NOMO-1 (cell line): Measurements from ENCODE around the gene AMER2.
"Not testable (repeated sequence)": the region's sequence is repeated elsewhere in the genome, so short reads cannot be mapped to it uniquely, and the experiment has no call there.

Source experiments
- DNase-seq, 2 experiments: peaks; one replicate each; lab custom pipeline; 2025; ENCODE audit not compliant: unreplicated experiment in 2 of 2; lab: John Stamatoyannopoulos, UW

Gene AMER2

DNA sequence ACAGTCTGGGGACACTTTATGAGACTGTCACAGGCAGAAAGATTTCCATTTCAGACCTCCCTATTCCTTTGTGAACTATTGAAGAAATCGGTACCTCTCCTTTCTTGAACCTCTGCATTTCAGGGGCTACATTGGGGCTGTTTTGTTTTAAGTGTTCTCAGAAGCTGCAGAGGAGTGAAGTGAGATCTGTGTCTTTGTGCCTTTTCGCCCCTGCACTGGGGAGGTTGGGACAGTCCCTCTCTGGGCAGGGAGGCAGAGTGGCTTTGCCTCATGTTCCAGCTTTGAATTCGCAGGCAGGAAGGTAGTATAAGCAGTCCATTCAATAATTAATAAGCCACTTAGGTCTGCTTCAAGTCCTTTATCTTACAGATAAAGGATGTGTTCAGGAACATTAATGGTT, 9.5 kb upstream of the AMER2 start:
- no peak for DNase-seq

DNA sequence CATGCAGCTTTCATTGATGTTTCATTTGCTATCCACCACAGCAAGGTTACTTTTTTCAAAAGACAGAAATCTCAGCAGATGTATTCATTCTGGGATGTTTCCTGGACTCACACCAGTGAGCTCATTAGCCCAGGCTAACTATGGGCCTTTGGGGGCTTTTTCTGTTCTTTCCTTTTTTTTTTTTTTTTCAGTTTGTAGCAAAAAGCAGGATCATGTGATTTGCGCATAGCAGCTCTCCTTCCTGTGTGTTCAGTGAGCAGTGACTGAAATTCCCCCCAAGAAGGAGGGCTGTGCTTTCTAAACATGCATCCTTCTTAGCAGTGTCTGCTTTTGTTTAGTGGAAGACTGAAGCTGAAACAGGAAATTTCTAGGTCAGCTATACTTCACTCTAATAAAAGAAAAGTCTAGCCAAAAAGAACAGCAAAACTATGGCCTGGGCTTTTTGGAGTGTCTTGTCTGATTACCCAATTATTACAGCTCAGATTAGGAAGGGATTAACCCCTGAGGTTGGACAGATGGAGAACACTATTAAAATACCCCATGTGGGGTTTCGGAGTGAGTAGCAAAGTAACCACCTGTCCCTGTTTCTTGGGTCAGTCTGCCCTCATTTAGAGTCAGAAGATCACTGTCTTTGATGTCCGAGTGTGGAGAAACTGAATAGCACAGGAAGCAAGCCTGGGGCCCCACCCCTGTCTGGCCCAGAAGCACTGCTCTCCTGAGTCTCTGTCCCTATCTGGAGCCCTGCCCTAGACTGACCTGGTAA, 8.9 kb upstream of the AMER2 start:
- DNase-seq = no peak

DNA sequence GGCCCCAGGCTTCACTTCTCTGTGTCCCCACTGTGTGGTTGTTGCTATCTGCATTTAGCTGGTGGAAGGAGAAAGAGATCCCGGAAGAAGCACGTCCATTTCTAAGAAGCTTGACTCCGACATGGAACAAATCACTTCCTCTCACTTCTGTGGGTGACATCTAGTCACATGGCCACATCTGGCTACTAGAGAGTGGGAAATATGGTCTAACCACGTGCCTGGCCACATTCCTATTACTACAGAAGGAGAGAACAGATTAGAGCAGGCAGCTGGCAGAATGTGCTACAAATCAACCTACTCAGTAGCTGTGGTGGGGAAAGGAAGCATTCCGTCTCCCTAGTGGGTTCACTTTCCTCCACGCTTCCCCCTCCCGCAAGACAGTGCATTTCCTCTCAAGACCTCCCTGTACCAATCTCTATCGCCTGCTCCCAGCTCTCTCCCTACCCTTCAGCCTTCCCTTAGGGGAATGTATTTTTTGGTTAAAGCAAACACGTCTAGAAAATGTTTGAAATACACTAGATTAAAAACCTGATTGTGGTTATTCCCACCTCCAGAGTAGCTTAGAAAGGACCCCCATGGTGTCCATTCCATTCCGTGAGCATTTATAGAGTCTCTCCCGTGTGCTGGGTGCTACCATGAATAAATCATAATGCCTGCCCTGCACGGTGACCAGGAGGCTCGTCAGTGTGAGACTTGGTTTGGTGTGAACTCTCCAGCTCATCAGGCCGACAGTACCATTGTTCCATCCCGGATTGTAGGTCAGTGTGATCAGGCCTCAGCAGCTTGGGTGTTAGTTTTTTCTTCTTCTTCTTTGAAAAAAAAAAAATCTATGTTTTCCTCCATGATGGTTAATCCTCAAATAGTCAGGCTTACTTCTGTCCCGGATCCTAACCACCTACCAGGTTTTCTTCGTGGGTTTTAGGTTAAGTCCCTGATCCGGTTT, 8.0 kb upstream of the AMER2 start:
- no peak for DNase-seq

DNA sequence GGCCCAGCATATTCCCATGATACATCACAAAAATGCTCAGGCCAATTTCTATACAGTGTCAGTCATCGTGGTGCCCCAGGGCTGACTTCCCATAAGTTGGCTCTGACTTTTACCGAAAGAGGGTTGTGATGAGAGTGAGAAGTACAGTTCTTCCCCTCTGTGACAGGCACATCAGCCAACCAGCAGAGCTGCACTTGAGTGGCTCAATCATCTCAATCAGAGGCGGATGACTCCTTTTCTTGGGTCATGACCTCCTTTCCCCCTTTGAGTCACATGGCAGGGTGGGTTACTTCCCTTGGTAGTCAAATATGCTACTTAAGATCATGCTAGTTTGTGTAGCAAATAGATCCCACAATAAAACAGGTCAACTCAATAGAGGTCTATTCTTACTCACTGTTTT, 6.9 kb upstream of the AMER2 start:
- DNase-seq = no peak

DNA sequence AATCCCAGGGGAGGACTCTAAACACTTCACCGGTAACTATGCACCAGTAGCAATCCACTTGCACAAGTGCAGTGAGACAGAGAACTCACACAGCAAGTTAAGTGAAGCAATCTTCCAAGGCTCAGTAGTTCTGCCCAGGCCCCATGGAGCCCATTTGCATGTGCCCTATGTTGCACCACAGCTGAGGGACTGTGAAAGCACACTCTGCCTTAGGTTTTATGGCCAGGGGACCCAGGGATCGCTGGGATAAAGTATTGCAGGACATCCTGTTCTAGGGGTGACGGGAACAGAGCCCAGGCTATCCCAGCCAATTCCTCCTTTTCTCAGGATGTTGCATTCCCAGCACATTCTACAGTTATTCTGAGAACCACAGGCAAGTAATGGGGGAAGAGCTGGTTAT, 6.0 kb upstream of the AMER2 start:
- no peak for DNase-seq

DNA sequence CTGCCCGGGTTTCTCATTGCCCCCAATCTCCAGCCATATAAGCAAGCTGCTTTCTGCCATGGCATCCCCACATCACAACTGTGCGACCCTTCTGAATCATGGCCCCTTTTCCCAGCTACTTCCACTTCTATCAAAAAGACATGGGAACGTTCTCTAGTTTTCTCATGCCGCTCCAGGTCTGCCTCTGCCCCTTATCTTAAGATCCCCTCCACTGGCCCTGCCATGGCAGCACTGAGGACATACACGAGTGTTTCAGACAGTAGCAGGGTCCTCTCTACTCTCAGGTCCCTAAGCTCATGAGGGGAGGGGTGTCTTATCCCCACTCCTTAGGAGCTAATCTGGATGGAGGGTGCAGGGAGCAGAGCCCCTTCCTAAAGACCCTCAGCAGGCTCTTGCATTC, 5.5 kb upstream of the AMER2 start:
- DNase-seq = no peak

DNA sequence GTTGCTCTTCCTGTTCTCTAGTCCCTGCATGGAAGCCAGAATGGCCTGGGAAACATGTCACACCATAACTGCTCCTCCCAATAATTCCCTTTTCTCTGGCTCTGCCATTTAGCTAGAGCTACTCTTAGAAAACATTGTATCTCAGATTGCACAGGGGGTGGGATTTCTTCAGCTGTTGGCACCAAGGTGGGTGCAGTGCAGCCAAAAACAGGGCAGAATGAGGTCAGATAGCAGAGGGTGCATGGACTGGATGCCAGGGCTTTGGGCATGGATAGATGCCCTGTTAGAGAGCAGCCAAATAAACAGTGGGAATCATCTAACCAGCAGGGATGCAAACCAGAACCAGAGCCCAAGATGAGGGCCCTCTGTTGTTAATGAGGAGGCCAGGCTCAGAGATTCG, 4.9 kb upstream of the AMER2 start:
- no peak for DNase-seq

DNA sequence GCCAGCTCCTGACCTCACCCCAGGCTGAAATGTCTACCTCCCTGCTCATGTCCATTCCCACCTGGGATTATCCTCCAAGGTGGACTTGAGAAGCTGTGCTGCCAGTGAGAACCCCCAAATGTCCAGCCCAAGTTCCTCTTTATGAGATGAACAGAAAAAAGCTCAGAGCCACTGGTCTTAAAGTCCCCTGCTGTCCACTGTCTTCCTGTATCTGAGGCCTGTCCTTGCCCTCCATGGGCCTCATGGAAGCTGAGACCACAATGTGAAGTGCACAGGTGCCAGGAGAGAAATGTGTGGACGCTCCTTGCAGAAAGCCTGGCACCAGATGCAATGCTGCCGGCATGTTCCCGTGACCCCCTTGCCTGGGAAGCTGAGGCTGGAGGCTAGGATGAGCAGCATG, 3.3 kb upstream of the AMER2 start:
- DNase-seq = no peak

DNA sequence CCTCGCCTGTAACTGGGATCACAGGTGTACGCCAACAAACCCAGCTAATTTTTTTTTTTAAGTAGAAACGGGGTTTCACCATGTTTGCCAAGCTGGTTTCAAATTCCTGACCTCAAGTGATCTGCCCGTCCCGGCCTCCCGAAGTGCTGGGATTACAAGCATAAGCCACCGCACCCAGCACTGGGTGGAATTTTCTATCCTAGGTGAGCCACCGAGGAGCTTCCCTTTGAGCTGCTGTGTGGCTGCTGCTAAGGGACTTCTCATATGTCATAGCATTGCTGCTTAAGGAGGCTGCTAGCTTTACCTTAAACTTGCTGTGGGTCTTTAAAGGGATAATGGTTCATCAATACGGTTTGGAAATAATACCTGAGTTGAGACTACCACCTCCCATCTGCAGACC, 2.9 kb upstream of the AMER2 start:
- DNase-seq = no peak

DNA sequence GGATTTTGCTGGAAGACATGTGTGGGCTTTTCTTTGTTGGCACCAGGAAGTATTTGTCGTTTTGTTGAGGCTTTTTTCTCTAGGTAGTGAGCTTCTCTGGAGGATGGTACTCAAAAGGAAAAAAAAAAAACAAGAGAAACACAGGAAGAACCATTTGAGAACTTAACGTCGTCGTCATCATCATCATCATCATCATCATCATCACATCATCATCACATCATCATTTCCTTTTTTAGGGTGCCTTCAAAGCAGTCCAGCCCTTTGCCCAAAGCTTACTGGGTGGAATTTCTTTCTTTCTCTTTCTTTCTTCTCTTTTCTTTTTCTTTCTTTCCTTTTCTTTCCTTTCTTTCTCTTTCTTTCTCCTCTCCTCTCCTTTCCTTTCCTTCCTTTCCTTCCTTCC, 2.2 kb upstream of the AMER2 start:
- no peak for DNase-seq

DNA sequence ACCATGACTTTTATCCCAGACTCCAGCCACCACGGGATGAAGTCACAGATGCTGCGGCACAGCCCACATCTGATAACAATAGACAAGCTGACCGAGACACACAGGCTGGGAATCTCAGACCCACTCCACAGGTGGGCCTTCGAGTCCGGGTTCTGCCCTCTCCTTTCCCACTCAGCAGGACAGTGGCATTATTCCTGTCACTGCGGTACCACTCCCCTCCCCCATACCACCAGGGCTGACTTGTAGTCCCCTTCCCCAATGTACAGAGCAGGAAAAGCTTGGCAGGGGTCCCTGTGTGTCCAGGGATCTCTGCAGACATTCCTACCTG, 179 bp upstream of the AMER2 start:
- no peak for DNase-seq

DNA sequence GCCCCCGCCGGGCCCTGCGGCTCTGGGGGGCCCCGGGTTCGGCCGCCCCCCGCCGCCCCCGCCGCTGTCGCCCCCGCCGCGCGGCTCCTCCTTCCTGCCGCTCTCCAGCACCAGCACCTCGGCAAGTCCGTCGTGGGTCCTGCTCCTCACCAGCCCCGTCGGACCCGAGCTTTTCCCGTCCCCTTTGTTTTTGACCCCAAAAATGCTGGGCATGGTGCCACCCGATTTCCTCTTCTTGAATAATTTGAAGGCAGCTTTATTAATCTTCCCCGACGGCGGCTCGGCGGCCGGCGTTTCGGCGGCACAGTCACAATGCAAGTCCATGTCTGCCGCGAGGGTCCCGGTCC, 945 bp downstream of the AMER2 start:
- no peak for DNase-seq

DNA sequence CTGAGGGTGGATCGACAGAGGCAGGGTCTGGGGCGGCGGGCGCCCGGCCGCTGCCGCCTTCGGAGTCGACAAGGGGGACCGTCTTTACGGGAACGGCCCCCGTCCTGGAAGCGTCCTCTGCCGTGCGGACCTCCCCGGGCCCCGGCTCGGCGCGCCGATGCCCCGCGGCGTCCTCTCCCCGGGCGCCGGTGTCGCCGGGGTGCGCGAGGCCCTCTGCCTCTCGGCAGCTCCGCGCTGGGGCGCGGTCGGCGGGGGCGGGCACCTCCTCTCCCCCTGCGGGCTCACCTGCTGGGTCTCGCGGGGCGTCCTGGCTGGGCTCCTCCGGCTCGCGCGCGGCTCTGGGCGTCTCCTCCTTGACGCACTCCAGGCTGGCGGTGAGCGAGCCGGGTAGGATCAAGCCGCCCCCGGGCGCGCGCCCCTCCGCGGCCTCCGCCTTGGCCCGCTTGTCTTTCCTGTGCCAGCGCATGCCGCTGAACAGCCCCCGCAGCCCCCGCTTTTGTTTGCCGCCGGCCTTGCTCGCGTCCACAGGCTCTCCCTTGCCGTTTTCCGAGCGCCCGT, 1.5 kb downstream of the AMER2 start:
- no peak for DNase-seq

DNA sequence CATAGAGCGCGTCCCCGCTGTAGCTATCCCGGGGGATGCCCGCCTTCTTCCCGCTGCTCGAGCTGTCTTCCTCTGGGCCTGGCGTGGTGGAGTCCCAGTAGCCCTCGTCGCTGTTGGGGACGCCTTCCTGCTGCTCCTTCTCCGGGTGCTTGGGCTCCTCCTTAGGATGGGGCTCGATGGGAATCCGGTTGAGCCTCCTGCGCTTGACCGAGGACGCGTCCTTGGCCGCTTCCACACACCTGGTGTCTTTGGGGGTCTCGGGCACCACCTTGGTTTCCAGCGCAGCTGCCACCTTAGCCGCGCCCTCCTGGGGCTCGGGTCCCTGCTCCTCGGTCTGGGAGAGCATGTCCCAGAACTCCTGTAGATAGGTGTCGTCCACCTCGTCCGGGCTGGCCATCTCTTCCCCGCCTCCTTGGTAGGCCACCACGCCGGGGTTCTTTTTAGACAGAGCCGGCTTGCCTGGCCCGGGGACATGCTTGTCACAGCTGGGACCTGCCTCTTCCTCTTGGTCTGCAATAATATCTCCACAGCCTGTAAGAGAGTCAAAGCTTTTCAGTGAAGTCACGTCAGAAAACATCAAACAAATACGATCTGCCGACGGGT, 2.0 kb downstream of the AMER2 start:
- no peak for DNase-seq

DNA sequence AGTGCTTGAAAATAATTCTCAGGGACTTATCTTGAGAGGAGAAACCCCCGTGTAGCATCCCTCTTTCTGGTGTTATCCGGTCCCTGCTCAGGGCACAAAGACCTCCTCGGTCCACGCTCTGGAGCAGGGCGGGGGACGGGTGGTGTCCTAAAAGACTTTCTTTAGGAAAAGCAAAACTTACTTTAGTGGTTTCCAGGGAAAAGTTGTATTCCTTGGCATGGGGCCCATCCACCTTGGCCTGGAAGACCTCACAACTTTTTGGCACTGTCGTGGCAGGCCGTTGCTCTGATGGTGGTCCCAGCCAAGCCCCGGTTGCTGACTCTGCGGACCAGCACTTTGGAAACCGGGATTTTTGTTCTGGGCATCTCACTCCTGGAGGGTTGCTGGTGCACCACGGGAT, 2.7 kb downstream of the AMER2 start:
- no peak for DNase-seq

DNA sequence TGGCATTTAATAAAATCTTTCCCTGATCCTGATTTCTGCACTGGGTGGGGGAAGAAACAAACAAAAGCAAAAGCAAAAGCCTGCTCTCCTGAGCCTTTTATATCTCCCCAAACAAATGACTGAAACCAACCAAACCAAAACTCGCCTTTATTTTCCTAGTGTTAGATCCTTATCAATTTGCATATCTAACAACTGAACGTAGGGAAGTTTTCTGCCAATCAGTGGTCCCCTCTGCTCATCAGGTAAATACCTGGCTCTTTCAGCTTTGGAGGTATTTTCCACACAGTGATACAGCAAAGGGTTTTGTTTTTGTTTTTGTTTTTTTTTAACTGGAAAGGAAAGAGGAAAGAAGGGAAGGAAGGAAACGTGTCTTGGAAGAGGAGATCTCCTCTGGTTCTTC, 3.3 kb downstream of the AMER2 start:
- no peak for DNase-seq

DNA sequence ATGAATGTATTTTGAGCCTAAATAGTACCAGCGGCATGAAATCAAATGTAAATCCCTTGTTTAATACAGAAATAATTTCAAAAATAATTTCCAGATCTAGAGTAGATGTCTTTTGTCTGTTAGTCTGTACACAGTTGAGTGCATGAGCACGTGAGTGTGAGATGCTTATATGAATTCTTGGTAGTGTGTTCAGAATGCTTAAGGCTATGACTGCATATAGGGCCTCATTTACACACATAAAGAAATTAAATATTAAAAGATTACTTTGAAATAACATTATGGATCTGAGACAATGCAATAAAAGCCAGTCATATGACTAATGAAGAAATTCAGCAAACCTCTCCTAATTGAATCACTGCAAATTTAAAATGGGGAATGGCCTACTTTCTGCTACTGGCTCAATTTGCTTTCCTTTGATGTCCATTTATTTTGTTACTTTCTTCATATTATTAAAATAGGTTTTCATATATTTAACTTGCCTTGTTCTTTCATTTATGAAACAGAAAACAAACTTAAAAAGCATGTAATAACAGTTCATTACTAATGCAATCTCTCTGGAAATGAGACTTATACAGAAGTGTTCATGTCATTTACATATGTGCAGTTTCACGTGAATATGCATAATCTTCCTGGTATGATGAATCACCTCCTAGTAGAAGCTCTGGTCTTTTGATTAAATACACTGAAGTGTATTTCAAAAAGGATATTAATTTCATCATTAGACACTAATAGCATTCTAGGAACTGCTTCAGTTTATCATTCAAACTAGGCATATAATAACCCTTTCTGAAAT, 4.5 kb downstream of the AMER2 start:
- no peak for DNase-seq

DNA sequence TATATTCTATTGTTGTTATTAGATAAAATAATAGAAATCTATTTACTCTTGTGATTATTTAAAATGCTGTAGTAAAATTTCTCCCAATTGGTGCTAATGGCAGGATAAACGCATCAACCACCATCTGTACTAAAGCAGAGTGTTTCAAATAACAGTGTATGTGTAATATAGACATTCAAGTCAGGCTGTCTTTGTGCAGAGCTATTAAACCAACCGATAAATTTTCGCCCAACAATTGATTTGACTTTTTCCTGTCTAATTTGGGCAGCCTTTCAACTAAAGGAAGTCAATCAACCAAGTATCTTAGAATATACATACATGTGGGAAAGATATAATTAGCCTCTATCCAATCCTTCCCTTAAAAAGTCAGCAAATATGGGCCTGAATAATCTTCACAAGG, 5.8 kb downstream of the AMER2 start:
- DNase-seq = no peak

DNA sequence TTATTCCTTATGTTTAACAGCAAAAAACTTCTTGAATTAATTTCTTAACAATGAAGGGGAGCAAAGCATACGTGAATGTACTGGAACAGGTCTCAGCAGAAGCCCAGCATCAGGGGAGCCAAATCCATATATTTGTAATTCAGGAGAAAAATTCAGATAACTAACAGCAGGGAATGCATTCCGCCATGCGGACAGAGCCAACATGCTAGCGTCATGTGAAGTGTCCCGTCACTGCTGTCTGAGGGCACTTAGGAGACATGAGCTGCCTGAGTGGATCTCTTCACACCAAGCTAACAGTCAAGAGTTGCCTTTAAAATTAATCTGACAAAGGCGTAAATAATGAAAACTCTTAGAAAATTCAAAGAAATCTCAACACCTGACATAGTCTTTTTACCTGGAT, 6.4 kb downstream of the AMER2 start:
- DNase-seq = no peak

DNA sequence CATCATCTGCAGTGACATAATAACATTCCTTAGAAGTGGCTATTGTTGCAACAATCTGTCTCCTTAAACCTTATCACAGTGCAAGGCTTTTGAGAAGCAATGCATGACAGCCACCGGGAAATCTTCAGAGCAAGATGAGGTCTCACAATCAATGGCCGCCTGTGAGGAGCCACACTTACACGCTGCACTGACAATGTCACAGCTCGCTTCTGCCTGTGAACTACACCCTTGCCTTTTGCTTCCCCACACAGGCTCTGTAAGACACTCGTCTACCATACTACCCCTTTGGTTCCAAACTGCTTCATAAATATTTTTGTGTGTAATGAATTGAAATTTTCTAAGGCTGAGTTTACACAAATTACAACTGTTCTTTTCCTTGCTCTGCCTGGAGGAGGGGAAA, 6.9 kb downstream of the AMER2 start:
- DNase-seq = not testable (repeated sequence)

DNA sequence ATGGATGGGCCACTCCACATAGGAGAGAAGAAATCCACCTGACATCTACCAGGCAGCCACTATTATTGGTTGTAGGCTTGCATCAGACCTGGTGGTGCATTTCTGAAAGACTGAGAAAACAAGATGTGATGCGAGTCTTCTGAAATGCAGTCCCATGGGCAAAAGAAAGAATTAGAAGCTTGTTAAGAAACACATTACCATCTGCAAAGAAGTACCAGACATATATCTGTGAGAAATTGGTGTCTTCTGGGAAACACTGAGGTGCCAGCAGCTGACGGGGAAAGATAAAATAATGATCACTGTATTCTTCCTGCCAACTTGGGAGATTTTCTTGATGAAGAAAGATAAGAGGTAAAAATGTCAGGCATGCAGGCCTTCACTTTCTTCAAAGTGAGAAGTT, 14.4 kb downstream of the AMER2 start:
- DNase-seq = no peak
